B cell (primary cell): ENCODE measurements around the gene PLA2G2E.

Experiments used
- EZH2 ChIP-seq: IDR thresholded peaks from 2 replicates; pipeline ENCODE4 v1.6.1; 2012; ENCODE audit warnings: borderline replicate concordance, low read depth, mild to moderate bottlenecking, moderate library complexity, low read length; ENCODE audit not compliant: insufficient read depth, poor library complexity, severe bottlenecking
- TF ChIP-seq, protein P1 (sequence below): fragments of 200-600 bp; IDR thresholded peaks from one replicate; pipeline ENCODE4 v1.8.0; 2022; ENCODE audit warnings: antibody characterized with exemption, mild to moderate bottlenecking

DNA sequence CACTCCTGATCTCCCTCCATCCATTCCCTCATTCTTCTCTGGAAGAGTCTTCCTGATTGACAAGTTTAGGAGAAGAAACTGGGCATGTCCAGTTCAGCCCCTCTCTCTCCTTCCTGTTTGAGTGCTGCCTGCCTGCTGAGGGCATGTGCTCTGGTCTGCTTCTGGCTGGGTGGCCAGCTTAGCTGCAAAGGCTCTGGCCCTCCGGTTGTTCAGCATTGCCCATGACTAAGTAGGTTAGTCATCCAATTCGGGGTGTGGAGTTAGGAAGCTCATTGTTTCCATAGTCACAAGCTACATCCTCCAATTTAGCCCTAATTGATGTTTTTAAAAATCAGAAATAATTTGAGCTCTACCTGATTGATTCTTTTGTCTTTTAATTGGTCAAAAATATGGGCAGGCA, 25.6 kb upstream of the PLA2G2E start:
- TF ChIP-seq, protein P1, sequence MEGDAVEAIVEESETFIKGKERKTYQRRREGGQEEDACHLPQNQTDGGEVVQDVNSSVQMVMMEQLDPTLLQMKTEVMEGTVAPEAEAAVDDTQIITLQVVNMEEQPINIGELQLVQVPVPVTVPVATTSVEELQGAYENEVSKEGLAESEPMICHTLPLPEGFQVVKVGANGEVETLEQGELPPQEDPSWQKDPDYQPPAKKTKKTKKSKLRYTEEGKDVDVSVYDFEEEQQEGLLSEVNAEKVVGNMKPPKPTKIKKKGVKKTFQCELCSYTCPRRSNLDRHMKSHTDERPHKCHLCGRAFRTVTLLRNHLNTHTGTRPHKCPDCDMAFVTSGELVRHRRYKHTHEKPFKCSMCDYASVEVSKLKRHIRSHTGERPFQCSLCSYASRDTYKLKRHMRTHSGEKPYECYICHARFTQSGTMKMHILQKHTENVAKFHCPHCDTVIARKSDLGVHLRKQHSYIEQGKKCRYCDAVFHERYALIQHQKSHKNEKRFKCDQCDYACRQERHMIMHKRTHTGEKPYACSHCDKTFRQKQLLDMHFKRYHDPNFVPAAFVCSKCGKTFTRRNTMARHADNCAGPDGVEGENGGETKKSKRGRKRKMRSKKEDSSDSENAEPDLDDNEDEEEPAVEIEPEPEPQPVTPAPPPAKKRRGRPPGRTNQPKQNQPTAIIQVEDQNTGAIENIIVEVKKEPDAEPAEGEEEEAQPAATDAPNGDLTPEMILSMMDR = no peak
- TF ChIP-seq EZH2 = no peak
